HG02798 (cell line): ENCODE measurements around the gene PPP1R36.

Experiments
- ATAC-seq: cut with Tn5 transposase; IDR thresholded peaks from one replicate; pipeline ENCODE4 v1.9.1; 2021; ENCODE audit warnings: mild to moderate bottlenecking; ENCODE audit not compliant: unreplicated experiment, poor library complexity

PPP1R36 gene, protein sequence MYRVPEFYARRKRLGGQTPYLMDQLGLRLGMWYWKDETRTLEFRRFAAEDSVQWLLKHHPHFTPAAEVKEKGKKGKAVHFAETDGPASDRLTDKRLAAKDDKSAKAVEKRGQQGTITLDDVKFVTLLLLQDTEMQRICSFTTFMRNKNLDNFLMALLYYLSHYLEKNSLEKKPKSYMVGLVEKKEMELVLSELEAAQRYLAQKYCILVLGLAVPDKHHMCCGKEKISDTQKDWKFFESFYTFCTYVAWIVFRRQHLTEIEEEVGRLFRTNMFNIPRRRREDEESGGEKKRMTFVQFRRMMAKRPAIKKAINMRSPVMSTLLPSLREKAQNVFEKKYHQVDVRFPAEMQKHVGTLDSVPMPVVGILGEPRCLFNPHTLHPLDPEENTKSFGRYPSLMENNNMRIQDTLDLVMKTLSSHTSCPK

DNA sequence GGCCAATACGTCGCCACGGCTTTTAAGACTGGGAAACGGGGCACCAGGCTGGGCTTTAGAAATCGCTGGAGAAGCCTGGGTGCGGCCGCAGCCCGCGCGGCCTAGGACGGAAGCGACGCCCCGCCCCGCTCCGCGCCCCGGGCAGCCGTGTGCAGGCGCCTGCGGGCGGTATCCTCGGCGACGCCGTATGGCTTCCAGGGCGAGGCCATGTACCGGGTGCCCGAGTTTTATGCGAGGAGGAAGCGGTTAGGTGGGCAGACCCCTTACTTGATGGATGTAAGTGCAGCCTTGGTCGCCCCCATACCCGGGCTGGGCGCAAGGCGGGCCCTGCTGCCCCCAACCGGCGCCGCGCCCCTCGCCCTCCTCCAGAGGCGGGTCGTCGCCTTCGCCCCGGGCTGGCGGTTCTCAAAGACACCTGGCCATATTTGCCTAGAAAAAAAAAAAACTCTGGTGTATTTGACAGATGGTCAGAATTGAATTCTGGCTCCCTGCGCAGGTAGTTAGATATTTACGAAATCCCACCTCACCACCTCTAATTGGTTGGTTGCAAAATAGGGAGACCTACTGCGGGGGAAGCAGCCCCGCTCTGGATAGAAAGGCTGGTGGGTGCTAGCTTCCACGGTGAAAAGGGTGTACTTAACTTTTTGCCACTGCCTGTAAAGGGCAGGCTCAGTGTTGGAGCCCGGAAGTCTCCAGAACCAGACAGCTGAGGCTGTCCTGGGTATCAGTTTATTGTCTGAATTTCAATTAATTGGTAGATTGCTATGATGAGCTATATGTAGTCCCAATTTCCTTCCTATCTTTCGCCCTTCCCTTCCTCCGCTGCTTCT is at the start of gene PPP1R36:
Gene PPP1R36 (plus strand): TSS at position 171 of the 830 bp plus-strand sequence. CDS start 37 bp downstream, at position 208.
- ATAC-seq = no peak

DNA sequence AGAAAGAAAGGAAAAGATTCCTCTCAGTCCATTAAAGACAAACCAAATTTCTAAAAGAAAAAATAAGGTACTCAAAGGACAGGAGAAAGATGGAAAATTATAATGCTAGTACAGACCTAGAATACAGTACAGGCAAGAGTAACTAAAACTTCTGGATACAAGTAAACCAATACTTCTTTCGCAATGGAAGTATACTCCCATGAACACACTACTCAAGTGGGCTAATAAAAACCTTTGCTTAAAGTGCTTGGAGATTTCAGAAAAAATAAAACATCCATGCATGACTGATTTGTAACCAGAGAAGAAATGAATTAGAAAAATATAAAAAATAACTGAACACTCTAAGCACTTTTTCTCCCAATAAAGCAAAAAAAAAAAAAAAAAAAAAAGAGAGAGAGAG is 49.7 kb upstream of the PPP1R36 start:
- ATAC-seq = no peak

DNA sequence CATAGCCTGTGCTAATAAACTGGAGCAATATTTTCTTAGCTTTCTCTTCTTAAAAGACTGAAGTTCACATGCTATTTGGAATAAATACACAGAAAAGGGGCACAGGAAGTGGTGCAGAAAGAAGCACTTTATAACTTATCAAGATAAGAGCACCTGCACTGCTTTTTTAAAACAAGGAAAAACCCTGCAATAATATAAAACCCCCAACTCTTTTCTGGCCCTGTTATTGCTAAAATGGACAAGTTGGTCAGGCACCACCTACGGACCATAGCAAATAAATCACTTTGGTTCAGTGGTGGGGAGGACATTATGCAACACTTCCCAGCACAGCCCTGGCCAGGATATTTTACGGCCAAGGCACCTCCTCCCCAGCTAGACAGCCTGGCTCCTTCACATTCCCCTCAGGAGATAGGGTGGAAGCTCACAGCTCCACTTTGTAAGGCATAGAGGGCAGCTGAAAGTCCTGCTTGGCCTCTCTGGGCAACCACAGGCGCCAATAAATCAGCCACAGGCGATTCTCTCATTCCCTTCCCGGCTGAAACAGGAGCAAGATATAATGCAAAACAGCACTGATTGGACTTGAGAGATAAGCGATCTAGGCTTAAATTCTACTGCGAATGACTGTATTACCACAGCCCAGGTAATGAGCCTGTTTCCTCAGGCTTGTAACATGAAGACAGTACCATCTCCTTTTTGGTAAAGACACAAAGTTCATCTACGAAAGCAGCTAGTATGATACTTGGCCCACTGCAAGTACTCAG is 48.2 kb upstream of the PPP1R36 start:
- no peak for ATAC-seq

DNA sequence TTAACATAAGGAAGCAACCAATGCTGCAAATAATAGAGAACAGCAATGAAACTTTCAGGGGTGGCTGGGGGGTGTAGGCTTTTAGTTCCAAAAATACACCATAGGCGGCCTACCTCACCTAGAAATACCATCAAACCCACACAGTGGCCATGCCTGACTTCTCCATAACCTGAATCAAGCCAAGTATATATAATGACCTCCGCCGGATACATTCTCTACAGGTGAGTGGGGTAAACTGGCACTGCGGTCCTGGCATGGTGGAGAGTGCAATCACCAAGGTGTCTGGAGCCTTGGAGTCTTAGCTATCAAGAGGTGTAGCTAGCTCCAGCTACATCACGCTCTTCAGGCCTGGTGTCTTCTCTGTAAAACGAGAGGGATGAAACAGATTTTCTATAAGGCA is 47.3 kb upstream of the PPP1R36 start:
- ATAC-seq = no peak

DNA sequence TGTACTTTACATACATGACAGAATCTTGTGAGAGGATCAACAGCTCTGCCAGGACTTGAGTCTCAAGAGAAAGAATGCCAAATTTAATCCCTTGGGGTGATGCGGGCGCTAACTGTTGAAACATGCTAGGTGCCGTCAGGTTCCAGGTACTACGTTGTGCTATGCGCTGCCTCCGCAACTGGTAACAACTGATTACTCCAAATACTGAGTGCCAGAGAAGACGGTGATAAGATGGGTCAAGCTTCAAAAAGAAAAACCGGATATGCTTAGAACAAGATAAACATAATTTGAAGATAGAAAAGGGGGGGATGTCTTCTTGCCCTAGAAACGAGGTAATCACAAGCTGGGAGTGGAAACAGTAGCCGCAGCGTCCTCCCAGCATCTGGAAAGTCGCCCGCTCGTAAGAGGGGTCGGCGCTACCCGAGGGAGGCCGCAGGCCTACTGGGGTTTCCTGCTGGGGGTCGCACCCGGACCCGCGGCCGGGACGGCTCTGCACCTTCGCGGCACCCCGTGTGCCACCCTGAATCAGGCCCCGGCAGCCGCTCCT is 46.8 kb upstream of the PPP1R36 start:
- ATAC-seq = no peak

DNA sequence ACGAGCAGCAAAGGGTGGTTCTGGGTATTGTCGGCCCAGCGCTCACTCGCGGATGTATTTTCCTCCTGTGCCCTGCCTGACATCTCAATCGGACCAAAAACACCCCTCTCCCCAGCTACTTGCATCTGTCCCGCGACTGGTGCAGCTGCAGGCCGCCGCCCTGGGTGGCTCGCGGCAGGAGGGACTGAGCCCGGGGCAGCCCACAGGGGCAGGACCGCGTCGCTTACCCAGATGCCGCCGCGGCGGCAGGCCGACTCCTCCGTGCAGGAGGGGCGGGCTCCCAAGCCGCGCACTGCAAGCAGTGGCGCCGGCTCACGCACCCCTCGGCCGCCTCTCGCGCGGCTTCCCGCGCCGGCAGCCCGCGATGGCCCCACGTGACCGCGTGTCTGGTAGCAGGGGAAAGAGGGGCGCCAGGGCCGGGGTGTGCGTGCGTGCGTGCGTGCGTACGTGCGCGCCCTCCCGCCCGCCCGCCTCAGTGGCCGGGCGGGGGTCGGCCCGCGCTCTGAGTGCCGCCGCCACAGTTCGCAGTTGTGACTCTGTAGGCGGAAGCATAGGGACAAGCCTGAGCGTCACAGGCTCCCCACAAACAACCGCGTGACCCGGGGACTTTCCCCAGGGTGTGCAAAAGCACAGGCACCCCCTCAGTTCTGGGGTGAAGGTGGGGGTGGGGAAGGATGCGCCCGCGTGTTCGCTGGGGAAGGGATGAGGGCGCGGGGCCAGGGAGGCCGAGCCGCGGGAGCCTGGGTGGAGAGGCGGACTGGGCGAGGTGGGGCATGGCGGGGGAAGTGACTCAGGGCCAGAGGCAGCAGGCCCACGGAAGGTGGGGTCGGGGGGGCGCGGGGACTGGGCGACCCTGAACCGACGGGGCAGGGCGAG is 46.1 kb upstream of the PPP1R36 start, which contains the start of gene ZBTB25:
Gene ZBTB25 (minus strand): TSS at position 405 of the 876 bp plus-strand sequence. CDS start 13,305 bp downstream, outside the sequence.
- peak; percentile 73 for ATAC-seq

DNA sequence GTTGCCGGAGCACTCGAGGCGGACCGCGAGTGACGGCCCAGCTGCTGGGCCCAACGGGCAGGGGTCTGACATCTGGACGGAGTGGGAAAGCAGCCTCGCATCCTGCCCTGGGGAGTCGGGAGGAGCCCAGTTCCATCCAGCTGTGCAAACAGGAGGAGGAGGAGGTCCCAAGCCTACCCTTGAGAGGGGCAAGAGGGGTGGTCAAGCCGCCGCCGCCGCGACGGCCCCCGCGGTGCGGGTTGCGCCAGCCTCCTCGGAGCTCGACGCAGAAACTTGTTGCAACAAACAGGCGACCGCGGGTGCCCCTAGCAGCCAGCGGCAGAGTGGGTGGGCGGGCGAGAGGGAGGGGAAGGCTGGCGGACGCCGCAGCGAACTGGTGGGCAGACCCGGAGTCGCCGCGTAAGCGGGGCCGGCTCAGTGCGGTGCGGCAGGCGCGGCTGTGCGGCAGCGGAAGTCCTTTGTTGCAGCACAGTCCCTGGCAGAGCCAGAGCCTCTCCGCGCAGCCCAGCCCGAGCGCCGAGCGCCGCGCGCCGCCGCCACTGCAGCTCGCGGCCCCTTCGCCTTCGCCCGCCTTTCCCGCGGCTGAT is 45.4 kb upstream of the PPP1R36 start, which contains the start of gene ZBTB1:
Gene ZBTB1 (plus strand): TSS at position 461 of the 587 bp plus-strand sequence. CDS start 16,735 bp downstream, outside the sequence.
- peak; percentile 24 for ATAC-seq

DNA sequence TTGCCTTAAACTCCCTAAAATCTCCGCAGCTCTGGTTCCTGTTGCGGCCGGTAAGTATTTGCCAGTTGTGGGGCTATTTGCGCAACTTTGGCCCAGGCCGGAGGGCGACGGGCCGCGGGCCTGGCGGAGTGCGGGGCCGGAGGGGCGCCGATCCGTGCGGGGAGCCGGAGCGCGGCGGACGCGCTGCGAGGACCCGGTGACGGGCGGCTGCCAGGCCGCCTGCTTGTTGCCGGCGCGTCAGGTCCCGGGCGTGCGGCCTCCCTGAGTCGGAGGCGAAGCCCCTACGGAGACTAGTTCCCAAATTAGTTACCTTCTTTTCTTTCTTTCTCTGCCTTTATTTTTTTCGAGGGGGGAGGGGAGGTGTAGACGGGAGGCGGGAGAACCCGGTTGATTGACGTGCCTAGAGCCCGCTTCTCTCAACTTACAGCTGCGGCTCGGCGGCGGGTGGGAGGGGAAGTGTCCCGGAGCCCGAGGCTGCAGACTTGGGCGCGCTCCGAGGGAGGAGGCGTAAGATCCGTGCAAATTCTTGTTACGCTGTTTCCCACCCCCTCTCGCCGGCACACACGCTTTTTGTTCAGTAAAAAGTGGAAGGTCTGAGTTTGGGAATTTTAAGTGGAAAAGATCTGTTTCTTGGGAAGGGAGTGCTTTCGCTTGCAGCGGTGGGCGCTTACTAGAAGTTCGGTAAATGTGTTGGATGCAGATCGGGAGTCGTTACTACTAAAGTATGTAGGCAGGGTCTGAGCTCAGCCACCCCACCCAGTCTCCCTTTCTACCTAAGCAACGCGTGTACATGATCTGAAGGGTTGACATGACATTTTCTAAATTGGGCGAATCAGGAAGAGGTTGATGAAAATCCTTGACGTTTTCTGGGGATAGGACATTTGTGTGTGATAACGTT is 44.6 kb upstream of the PPP1R36 start:
- ATAC-seq = peak; percentile 30

DNA sequence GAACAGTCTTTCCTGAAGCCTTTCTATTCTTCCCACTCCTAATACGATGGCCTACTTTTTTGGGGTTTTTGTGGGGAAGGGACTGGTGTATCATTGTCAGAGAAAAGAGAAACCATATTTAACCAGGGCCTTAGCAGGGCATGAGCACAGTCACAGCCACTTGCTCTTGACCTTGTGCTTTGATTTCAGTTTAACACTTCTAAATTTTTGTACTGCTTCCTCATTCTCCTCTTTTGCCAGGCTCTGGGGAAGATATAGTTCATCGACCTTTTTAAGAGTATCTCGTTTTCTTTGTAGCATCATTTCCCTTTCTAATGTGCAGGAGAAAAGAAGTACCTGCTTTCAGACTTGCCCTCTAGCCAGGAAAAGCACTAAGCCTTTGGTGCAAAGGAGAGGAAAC is 43.0 kb upstream of the PPP1R36 start:
- ATAC-seq = no peak

DNA sequence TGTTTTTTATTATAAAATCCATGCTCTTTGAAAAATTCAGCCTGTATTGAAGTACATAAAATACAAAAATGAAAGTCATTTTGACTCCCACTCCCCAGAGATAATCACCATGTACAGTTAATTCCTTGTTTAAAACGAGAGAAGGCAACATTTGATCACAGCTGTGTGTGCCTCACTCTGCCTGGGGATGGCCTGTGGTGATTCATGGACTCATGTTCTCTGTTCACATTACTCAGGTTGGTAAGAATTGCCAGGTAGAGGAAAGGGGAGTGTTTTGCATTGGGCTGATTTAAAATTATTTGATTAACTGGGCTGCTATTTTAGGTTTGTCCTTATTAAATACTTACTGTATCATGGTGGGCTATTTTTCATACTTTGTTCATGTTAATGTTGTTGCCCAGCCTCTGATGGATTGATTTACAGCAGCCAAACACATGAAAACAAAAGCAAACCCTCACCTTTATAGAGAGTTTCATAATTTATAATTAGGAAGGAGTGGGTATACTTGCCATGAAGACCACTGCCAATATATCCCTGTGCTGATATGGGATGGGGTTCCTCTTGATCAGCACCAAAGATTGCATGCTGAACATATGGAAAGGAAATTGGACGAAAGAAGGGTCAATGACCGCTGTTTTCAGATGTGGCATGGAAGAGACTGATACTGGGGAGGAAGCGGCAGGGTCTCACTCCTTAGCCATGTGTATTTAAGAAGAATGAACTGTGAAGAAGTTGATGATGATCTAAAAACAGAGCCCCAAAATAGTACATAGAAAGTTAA is 42.2 kb upstream of the PPP1R36 start:
- no peak for ATAC-seq

DNA sequence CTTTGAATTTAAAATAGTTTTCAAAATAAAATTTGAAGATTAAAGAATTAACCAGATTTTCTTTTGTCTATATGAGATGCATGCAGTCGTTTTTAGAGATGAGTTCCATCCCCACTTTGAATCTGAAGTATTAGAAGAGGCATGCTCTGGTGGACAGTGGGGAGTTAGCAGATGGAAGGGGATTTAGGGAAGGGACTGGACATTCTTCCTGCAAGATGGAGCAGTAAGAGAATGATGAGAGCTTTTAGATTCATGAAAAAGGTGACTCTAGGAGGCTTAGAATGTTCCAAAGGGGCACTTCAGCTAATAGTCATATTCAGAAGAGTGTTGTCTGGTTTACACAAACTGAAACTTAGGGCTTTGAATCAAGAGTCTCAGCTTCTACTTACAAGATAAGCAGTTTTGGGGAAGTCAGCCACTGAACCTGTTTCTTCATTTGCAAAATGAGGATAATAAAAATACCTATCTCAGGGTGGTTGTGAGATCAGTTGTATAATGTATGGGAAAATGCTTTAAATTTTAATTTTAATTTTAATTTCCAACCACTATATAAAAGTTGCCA is 41.5 kb upstream of the PPP1R36 start:
- ATAC-seq = no peak

DNA sequence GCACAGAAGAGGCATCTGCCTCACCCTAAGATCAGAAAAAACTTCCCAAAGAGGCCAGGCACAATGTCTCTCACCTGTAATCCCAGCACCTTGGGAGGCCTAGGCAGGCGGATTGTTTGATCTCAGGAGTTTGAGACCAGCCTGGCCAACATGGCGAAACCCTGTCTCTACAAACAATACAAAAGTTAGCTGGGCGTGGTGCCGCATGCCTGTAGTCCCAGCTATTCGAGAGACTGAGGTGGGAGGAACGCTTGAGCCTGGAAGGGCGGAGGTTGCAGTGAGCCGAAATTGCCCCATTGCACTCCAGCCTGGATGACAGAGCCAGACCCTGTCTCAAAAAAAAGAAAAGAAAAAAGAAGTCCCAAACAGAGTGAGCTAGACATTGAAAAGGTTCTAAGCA is 40.7 kb upstream of the PPP1R36 start:
- no peak for ATAC-seq

DNA sequence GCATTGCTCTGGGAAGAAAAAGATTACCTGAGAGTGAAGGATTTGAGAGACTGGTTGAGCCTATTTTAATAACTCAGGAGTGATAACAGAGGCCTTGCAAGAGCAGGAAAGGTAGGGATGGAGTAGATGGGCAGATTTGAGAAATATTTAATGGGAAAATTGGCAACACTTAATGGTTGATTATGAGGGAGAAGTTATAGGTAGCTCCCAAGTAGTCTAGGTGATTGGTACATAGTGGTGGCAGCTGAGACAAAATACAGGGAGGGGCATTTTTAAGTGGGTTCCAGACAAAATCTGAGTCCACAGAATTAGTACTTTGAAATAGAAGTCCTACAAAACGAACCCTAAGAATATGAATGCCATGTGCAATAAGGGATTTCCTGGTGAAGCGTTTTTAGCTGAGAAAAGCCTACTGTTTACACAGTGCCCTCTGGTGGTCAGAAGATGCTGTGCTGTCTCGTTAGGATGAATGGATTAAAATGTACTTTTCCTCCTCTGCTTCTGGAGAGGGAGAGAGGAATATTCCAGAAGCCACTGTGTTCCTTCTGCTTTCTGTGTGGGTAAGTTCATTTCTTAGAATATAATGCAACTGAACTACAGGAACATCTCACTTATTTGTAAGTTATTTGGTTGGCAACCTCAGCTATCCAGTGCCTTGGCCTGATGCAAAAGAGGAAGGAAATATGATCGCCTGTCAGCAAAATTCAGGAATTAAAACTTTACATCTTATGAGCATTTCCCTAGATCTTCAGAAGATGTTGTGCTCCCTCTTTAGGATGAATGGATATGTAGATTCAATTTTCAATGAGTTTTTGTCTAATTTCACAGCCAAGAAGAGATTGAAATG is 38.7 kb upstream of the PPP1R36 start:
- peak; percentile 34 for ATAC-seq

DNA sequence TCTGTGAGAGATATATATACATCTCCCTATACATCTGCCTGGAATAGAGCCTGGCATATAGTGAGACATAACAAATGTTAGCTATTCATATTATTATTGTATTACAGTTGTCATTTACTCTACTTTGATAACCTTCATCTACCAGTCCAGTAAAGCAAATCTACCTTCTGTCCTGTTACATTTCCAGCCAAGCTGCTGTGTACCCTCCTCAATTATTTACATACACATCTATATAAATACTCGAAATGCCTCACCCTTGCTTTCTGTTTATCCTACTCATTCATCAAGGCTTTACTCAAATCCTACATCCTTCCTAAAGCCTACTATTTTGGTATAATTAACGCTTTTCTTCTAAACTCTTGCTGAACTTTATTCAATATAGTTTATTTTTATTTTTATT is 36.5 kb upstream of the PPP1R36 start:
- ATAC-seq = no peak

DNA sequence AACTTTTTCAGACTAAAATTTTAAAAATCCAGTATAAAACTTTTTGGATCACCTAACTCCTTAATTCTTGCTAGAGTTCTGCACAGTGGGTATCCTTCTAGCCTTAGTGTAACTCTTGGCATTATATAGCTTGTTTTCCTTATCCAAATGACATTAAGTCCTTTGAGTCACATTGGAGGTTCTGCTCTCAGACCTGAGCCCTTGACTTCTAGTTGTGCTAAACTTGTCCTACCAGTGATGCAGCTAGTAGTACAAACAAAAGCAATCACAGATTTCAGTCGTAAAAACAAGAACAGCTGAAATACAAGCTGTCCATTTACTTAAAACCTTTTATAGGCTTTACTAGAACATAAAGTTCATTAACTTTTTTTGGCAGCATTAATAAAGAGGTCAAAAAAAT is 34.7 kb upstream of the PPP1R36 start:
- ATAC-seq = no peak

DNA sequence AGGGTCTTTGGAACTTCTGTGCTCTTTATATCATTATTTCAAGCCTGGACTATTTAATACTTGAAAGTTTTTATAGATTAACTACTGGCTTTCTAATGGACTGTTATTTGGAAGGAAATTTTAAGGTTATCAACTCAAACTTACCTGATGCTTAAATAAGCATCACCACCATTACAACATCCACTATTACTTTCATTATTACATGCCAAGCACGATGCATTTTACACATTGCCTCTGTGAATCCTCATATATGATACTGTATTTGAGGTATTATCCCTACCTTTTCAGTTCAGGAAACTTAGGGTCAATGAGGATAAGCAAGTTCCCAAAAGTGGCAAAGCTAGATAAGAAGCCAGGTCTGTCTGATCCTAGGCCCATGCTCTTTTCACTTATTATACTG is 32.8 kb upstream of the PPP1R36 start:
- ATAC-seq = no peak
